IgD-negative memory B cell (primary cell): ENCODE data around the gene FGF14. TPM values are rescaled to one million over a fixed set of nuclear protein-coding genes. Genes with fewer than 3 reads are reported as not detected.

Experiments used
- H3K27ac Mint-ChIP-seq, 3 donors: one replicate each; pipeline ENCODE4 v1.8.0; 2020 to 2022; ENCODE audit warnings: mild to moderate bottlenecking in 3 of 3, mixed read lengths in 3 of 3, moderate library complexity in 1 of 3
- H3K27me3 Mint-ChIP-seq: one replicate; pipeline ENCODE4 v1.8.0; 2021; ENCODE audit warnings: mixed read lengths
- H3K36me3 Mint-ChIP-seq: one replicate; pipeline ENCODE4 v1.8.0; 2020; ENCODE audit warnings: mild to moderate bottlenecking, mixed read lengths
- H3K4me1 Mint-ChIP-seq, 3 donors: one replicate each; pipeline ENCODE4 v1.8.0; 2020 to 2022; ENCODE audit warnings: mixed read lengths in 3 of 3, mild to moderate bottlenecking in 1 of 3
- H3K4me3 Mint-ChIP-seq, 4 donors: one replicate each; pipeline ENCODE4 v1.8.0; 2020 to 2022; ENCODE audit warnings: mild to moderate bottlenecking in 4 of 4, mixed read lengths in 4 of 4, moderate library complexity in 3 of 4
- H3K9me3 Mint-ChIP-seq, 3 donors: one replicate each; pipeline ENCODE4 v1.8.0; 2020 to 2021; ENCODE audit warnings: mixed read lengths in 3 of 3, mild to moderate bottlenecking in 1 of 3
- polyA plus RNA-seq: library from polyadenylated mRNA; unstranded; fragments of 300-500 nt; fragmentation: Illumina TruSeq; gene quantifications from one replicate; pipeline ENCODE4 v1.2.3, GENCODE V29; 2021

Gene FGF14
- polyA plus RNA-seq, 1 donor from 2014 or later: not detected

DNA sequence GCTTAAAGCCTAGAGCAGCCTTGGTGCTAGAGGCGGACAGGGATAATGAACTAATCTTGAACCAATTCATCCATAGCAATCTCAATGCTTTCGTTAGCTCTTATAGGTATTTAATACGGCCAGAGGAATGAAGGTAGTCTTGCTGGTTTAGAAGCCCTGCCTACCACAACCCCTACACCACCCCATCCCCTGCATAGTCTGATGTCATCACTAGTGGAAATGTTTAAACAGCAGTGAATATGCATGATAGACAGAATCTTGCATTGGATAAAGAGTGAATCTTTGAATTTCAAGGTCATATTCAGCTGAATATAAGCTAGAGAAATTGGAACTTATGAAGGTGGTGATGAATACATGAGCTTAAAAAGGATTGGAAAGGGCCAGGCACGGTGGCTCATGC lies 627.5 kb downstream of the FGF14 start:
- peaks cover 2% of the 10 kb centered on the region for H3K27me3 Mint-ChIP-seq
- H3K9me3 Mint-ChIP-seq: no peaks in the 10 kb centered on the region
- H3K27ac Mint-ChIP-seq: no peak overlapping the region
- H3K4me1 Mint-ChIP-seq: no peaks in the 10 kb centered on the region
- no peak overlapping the region for H3K4me3 Mint-ChIP-seq
- no peaks in the 10 kb centered on the region for H3K36me3 Mint-ChIP-seq

- no peak overlapping the region for H3K4me3 Mint-ChIP-seq
- no peaks in the 10 kb centered on the region for H3K4me1 Mint-ChIP-seq
- no peak overlapping the region for H3K27ac Mint-ChIP-seq
- no peaks in the 10 kb centered on the region for H3K27me3 Mint-ChIP-seq
- no peaks in the 10 kb centered on the region for H3K9me3 Mint-ChIP-seq
- H3K36me3 Mint-ChIP-seq: no peaks in the 10 kb centered on the region
Measured at GRCh38 chr13:101773062-101773461, 628.8 kb downstream of the FGF14 start.

DNA sequence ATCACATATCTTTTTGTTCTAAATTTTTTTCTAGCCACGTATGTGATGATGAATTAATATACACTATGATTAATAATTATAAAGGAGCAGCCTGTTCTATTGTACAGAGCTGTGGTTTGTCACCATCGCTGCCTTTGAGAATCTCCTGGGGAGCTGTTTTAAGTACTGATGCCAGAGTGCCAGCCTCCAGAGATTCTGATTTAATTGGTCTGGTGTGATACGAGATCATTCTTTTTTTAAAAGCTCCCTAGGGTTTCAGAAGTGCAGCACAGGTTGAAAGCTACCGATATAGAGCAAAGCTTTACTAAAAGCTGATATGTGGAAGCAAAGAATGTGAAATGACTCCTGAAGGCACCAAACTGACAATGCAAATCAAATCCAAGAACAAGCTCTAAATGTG lies 634.7 kb downstream of the FGF14 start:
- no peaks in the 10 kb centered on the region for H3K27me3 Mint-ChIP-seq
- H3K36me3 Mint-ChIP-seq: no peaks in the 10 kb centered on the region
- H3K4me1 Mint-ChIP-seq: no peaks in the 10 kb centered on the region
- H3K27ac Mint-ChIP-seq: no peak overlapping the region
- H3K4me3 Mint-ChIP-seq: no peak overlapping the region
- H3K9me3 Mint-ChIP-seq: no peaks in the 10 kb centered on the region

GRCh38 chr13:101763191-101763590 lies 638.7 kb downstream of the FGF14 start:
- Mint-ChIP-seq H3K4me1 (no peaks in the 10 kb centered on the region), H3K27me3 (peaks cover 8% of the 10 kb centered on the region), H3K27ac (no peak overlapping the region), H3K36me3 (no peaks in the 10 kb centered on the region), H3K9me3 (no peaks in the 10 kb centered on the region), H3K4me3 (no peak overlapping the region)

DNA sequence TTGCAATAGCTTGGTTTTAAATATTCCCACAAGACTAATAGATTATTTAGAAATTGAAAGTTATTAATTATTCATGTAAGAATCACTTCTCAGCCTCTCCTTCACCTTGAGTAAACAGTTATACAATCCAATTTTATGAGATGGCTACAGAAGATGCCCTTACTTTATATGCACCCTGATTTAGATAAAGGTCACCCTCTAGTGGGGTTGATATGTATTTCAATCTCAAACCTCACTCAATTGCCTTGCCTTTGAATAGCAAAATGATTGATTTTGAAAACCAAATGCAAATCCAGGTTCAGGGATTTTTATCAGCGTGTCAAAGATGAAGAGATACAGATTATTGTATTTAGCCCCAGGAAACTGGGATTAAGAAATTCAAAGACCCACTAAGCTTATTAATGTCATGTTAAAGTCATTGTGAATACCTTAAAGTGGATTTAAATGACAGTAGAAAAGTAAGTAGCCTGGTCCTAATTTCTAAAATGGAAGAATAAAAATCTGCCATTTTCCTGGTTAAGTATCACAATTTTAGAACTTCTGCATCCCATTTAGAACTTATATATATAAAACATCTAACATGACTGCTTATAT lies 644.3 kb downstream of the FGF14 start:
- Mint-ChIP-seq H3K4me3 (no peak overlapping the region), H3K36me3 (no peaks in the 10 kb centered on the region), H3K27ac (no peak overlapping the region)

GRCh38 chr13:101755228-101755887 lies 646.5 kb downstream of the FGF14 start:
- H3K4me3 Mint-ChIP-seq: no peak overlapping the region
- H3K9me3 Mint-ChIP-seq: no peaks in the 10 kb centered on the region
- no peaks in the 10 kb centered on the region for H3K36me3 Mint-ChIP-seq
- H3K27ac Mint-ChIP-seq: no peak overlapping the region
- peaks cover 4% of the 10 kb centered on the region for H3K27me3 Mint-ChIP-seq
- H3K4me1 Mint-ChIP-seq: no peaks in the 10 kb centered on the region

More for the DNA sequence above, 644.3 kb downstream of the FGF14 start:
- Mint-ChIP-seq H3K4me1 (no peaks in the 10 kb centered on the region), H3K9me3 (no peaks in the 10 kb centered on the region), H3K27me3 (peaks cover 8% of the 10 kb centered on the region)

DNA sequence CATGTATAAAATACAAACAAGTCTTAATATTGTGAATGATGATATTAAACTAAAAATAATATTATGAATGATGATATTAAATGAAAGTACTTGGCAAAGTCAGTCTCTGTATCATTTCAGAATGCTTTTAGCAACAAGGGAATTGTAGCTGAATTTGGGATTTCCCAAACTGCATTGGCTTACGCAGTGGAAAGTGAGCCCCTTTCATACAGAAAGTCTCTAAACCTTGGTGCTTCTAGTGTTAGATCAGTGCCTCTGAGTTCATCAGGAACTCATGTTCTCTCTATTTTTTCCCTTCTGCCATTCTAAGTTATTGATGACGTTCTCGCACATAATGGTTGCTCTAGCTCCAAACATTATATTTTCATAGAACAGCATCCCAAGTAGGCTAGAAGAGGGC lies 649.4 kb downstream of the FGF14 start:
- Mint-ChIP-seq H3K36me3 (no peaks in the 10 kb centered on the region), H3K4me1 (no peaks in the 10 kb centered on the region), H3K27ac (no peak overlapping the region), H3K9me3 (no peaks in the 10 kb centered on the region), H3K4me3 (no peak overlapping the region), H3K27me3 (no peaks in the 10 kb centered on the region)

DNA sequence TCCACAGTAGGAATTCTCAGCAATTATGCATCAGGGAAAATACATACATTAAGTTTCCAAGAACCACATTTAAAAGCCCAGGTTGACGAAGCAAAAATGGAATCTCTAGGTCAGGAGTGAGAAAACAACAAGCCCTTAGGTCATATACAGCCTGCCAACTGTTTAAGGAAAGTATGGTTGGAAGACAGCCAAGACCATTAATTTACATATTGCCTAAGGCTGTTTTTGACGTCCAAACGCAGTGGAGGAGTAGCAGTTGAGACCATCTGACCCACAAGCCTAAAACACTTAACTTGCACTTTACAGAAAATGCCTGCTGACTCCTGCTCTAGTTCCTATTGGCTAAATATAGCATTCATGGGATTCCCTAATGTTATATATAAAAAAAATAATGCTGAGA lies 650.4 kb downstream of the FGF14 start:
- no peaks in the 10 kb centered on the region for H3K9me3 Mint-ChIP-seq
- H3K4me3 Mint-ChIP-seq: no peak overlapping the region
- no peaks in the 10 kb centered on the region for H3K4me1 Mint-ChIP-seq
- no peak overlapping the region for H3K27ac Mint-ChIP-seq
- H3K27me3 Mint-ChIP-seq: no peaks in the 10 kb centered on the region
- H3K36me3 Mint-ChIP-seq: no peaks in the 10 kb centered on the region

DNA sequence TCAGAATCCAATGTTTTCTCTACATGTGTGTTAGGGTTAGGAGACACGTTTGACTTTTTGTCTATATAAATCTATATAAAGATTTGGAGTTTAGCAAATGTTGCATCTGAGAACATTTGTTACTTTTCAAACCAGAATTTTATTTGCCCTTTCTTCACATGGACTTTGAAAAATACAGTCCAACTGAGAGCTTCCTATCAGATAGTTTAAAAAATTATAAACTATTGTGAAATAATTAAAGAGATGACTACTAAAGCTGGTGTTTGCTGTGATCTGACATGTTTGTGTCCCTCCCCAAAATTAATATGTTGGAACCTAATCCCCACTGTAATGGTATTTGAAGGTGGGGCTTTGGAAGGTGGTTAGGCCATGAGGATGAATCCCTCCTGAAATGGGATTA lies 652.3 kb downstream of the FGF14 start:
- Mint-ChIP-seq H3K9me3 (no peaks in the 10 kb centered on the region), H3K27me3 (no peaks in the 10 kb centered on the region), H3K4me1 (no peaks in the 10 kb centered on the region), H3K36me3 (no peaks in the 10 kb centered on the region), H3K4me3 (no peak overlapping the region), H3K27ac (no peak overlapping the region)

DNA sequence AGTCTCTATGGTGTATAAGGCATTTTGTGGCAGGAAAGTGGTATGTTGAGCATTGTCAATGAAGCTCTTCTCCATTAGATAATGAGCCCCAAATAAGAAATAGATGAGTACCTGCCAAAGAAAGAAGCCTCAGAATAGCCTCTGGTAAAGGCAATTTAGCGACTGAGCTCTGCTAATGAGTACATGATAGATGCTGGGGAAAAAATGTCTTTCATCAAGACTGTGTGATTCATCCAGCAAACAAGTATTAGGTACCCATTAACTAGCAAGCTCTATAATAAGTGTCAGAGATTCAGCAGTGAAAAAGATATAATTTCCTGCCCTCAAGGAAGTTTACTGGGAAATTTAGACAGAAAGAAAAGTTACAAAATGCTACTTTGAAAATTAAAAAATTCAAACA lies 654.8 kb downstream of the FGF14 start:
- no peak overlapping the region for H3K4me3 Mint-ChIP-seq
- no peaks in the 10 kb centered on the region for H3K27me3 Mint-ChIP-seq
- no peaks in the 10 kb centered on the region for H3K9me3 Mint-ChIP-seq
- H3K4me1 Mint-ChIP-seq: no peaks in the 10 kb centered on the region
- no peak overlapping the region for H3K27ac Mint-ChIP-seq
- H3K36me3 Mint-ChIP-seq: no peaks in the 10 kb centered on the region

DNA sequence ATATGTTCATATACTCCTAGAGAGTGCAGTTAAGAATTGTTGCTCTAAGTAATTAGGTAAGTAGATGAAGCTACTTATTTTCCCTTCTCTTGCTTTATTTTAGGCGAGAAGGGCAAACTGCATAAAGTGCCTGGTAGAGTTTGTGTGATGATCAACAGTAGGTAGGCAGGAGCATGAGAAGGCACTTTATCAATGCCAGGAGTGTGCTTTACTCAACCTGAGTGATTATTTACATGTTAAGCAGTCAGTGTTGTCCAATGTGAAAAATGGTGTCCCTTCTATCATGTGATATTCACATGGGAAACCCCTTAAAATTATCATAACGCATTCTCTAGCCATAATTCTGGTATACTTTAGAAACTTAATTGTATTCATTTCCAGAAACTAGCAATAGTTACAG lies 655.3 kb downstream of the FGF14 start:
- H3K9me3 Mint-ChIP-seq: no peaks in the 10 kb centered on the region
- H3K36me3 Mint-ChIP-seq: no peaks in the 10 kb centered on the region
- H3K27me3 Mint-ChIP-seq: no peaks in the 10 kb centered on the region
- no peaks in the 10 kb centered on the region for H3K4me1 Mint-ChIP-seq
- H3K4me3 Mint-ChIP-seq: no peak overlapping the region
- H3K27ac Mint-ChIP-seq: no peak overlapping the region

DNA sequence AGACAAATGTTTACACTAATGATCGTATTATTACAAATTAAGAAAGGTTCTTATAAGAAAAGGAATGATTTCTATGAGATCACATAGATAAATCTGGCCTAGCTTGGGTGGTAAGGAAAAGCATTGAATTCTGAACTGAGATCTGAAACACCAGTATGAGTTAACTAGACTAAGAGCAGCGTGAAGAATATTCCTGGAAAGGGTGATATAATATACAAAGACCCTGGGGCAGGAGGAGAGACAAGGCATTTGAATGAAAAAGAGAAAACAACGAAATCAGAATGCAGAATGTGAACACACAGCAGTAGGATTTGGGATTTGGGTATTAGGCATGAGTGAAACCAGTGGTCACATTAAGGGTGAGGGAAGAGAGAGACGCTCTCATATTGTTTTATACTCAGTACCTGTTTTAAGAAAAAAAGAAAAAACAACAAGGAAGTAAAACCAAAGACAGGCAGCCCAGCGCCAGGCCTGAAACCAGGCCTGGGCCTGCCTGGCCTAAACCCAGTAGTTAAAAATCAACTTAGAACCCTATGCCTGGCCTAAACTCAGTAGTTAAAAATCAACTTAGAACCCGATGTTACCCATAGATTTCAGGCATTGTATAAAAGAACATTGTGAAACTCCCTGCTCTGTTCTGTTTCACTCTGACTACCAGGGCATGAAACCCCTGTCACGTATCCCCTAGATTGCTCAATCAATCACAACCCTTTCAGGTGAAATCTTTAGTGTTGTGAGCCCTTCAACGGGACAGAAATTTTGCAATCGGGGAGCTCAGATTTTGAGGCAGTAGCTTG lies 662.3 kb downstream of the FGF14 start:
- peaks cover 2% of the 10 kb centered on the region for H3K36me3 Mint-ChIP-seq
- peaks cover 0 to 4% (median 3%) of the 10 kb centered on the region in 3 donors for H3K4me1 Mint-ChIP-seq
- no peak overlapping the region for H3K4me3 Mint-ChIP-seq
- H3K27ac Mint-ChIP-seq: no peak overlapping the region
- H3K9me3 Mint-ChIP-seq: no peaks in the 10 kb centered on the region
- H3K27me3 Mint-ChIP-seq: no peaks in the 10 kb centered on the region

DNA sequence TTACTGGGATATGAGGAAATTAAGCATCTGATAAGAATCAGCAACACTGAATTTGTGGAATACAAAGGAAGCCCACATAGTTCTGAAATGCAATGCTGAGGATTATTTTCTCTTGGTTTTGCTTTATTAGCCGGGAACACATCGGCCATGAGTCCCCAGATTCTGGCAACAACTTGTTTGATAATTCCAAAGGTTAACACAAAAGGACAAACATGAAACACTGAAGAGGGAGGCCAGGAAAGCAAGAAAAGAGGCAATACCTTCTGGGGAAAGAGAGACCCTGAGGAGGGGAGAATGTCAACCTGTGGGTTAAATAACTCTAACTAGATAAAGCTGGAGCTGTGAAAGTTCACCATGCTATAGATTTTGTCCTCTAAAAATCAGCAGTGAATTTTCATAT lies 663.5 kb downstream of the FGF14 start:
- Mint-ChIP-seq H3K27me3 (no peaks in the 10 kb centered on the region), H3K36me3 (peaks cover 2% of the 10 kb centered on the region), H3K27ac (no peak overlapping the region), H3K9me3 (no peaks in the 10 kb centered on the region), H3K4me1 (peaks cover 0 to 4% (median 3%) of the 10 kb centered on the region in 3 donors), H3K4me3 (no peak overlapping the region)

DNA sequence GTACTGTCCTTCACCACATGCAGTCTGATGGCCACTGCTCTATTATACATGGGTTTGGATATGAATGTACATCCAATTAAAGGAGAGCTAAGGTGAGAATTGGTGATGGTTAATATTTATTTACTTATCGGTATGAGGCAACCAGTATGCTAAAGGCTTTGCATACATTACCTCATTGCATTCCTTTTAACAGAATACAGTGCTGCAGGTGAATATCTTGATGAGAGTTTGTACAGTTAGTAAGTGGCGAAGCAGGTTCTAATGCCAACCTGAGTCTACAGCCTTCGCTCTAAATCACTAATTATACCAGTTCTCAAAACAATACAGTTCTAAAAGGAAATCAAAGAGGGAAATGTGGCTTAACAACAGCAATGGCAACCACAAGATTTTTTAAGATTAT lies 665.3 kb downstream of the FGF14 start:
- H3K4me3 Mint-ChIP-seq: no peak overlapping the region
- peaks cover 2% of the 10 kb centered on the region for H3K36me3 Mint-ChIP-seq
- no peaks in the 10 kb centered on the region for H3K9me3 Mint-ChIP-seq
- peaks cover 0 to 4% (median 3%) of the 10 kb centered on the region in 3 donors for H3K4me1 Mint-ChIP-seq
- no peak overlapping the region for H3K27ac Mint-ChIP-seq
- H3K27me3 Mint-ChIP-seq: peaks cover 1% of the 10 kb centered on the region

DNA sequence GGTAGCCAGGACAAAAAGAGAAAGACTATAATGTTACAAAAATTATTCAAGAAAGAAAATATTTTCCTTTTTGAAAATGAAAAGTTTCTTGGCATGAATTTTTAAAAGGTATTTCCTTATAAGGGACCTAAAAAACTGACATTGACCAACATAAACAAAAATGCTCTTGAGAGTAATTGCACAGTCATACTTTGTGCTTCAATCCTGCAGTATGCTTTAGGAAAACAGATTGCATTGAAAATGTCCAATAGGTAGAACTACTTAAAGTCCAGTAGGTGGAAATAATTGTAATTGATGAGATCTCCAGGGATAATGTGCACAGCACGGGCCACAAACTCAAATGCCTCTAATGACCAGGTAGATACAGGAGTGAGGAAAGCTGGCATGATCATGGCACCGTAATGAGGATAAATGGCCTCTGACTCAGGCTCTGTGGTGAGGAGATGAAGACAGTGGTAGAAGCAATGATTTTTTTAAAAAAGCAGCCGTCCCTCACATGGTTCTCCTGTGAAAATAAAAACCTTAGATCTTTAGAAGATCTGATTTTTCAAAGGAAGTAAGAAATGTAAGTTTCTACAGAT lies 671.3 kb downstream of the FGF14 start:
- no peaks in the 10 kb centered on the region for H3K9me3 Mint-ChIP-seq
- peaks cover 0 to 2% (median 2%) of the 10 kb centered on the region in 3 donors for H3K4me1 Mint-ChIP-seq
- H3K27me3 Mint-ChIP-seq: peaks cover 1% of the 10 kb centered on the region
- no peak overlapping the region for H3K27ac Mint-ChIP-seq
- no peaks in the 10 kb centered on the region for H3K36me3 Mint-ChIP-seq
- no peak overlapping the region for H3K4me3 Mint-ChIP-seq
